GM23248 (cell line): ENCODE results near the gene EML6. TPM values are rescaled to one million over a fixed set of nuclear protein-coding genes. Genes with fewer than 3 reads are reported as not detected.

Source experiments
- DNase-seq: peaks from one replicate; pipeline ENCODE4 v3.0.0-alpha.2; 2015
- H2AFZ ChIP-seq: fragments of 200-600 bp; sonication (generic); 2 replicates; pipeline ENCODE4 v1.6.1; 2016; ENCODE audit warnings: antibody characterized with exemption
- H3F3A ChIP-seq: fragments of 200-600 bp; sonication (generic); 2 replicates; pipeline ENCODE4 v1.6.1; 2016; ENCODE audit warnings: mild to moderate bottlenecking, antibody characterized with exemption, mixed run types; ENCODE audit not compliant: insufficient read depth
- H3K27ac ChIP-seq: fragments of 200-600 bp; sonication (generic); 2 replicates; pipeline ENCODE4 v1.5.1; 2016; ENCODE audit warnings: mild to moderate bottlenecking
- H3K27me3 ChIP-seq: fragments of 200-600 bp; sonication (generic); replicated peaks from 2 replicates; pipeline ENCODE4 v1.6.1; 2016; ENCODE audit warnings: mild to moderate bottlenecking; ENCODE audit not compliant: insufficient read depth
- H3K36me3 ChIP-seq: fragments of 200-600 bp; sonication (generic); 2 replicates; pipeline ENCODE4 v1.6.1; 2016; ENCODE audit warnings: low read depth, mild to moderate bottlenecking
- H3K4me1 ChIP-seq: fragments of 200-600 bp; sonication (generic); 2 replicates; pipeline ENCODE4 v1.6.1; 2016; ENCODE audit warnings: mild to moderate bottlenecking; ENCODE audit not compliant: insufficient read depth
- H3K4me2 ChIP-seq: fragments of 200-600 bp; sonication (generic); one replicate; pipeline ENCODE4 v1.6.1; 2016; ENCODE audit warnings: mild to moderate bottlenecking; ENCODE audit not compliant: unreplicated experiment
- H3K4me3 ChIP-seq: fragments of 200-600 bp; sonication (generic); 2 replicates; pipeline ENCODE4 v1.5.1; 2016; ENCODE audit warnings: mild to moderate bottlenecking
- H3K79me2 ChIP-seq: fragments of 200-600 bp; sonication (generic); 2 replicates; pipeline ENCODE4 v1.6.1; 2016; ENCODE audit warnings: mild to moderate bottlenecking; ENCODE audit not compliant: insufficient read depth
- H3K9ac ChIP-seq: fragments of 200-600 bp; sonication (generic); 2 replicates; pipeline ENCODE4 v1.6.1; 2016; ENCODE audit warnings: mild to moderate bottlenecking
- H3K9me2 ChIP-seq: fragments of 200-600 bp; sonication (generic); 2 replicates; pipeline ENCODE4 v1.6.1; 2016; ENCODE audit warnings: mixed run types, mild to moderate bottlenecking, moderate library complexity; ENCODE audit not compliant: insufficient read depth
- H3K9me3 ChIP-seq: fragments of 200-600 bp; sonication (generic); one replicate; pipeline ENCODE4 v1.6.1; 2017; ENCODE audit warnings: low read depth
- H4K20me1 ChIP-seq: fragments of 200-600 bp; sonication (generic); 2 replicates; pipeline ENCODE4 v1.6.0; 2016; ENCODE audit not compliant: insufficient read depth
- EZH2 ChIP-seq: fragments of 200-600 bp; sonication (generic); IDR thresholded peaks from 2 replicates; pipeline ENCODE4 v1.6.1; 2018; ENCODE audit warnings: antibody characterized with exemption, mild to moderate bottlenecking; ENCODE audit not compliant: insufficient read depth, poor library complexity, severe bottlenecking
- EZH2phosphoT487 ChIP-seq: fragments of 200-600 bp; sonication (generic); IDR thresholded peaks from 2 replicates; pipeline ENCODE4 v1.6.1; 2018; ENCODE audit warnings: antibody characterized with exemption, moderate library complexity, mild to moderate bottlenecking, low read depth; ENCODE audit not compliant: insufficient read depth
- WGBS, 2 experiments: methylation state at CpG; one replicate each; pipeline ENCODE4 v1.1.6; 2015 to 2017; ENCODE audit warnings: low lambda C conversion rate in 2 of 2, low coverage in 1 of 2; ENCODE audit errors: missing lambda C conversion rate in 2 of 2; 5-methylcytosine and 5-hydroxymethylcytosine counted together
- in situ Hi-C: fragments of 300-500 bp; cut with MboI; formaldehyde crosslinking; loops from 2 replicates; pipeline ENCODE4 v1.15.0; 2020
- polyA plus RNA-seq: library from polyadenylated mRNA; unstranded; fragments of >200 nt; fragmentation: Nextera tagmentation; extraction: Ambion mirVana; gene quantifications from 2 replicates; pipeline ENCODE4 v1.2.1, GENCODE V29; 2016
- total RNA-seq: library from RNA; depleted of rRNA; stranded (reverse); fragments of >200 nt; shearing (Covaris generic); gene quantifications from 2 replicates; pipeline ENCODE4 v1.2.3, GENCODE V29; 2014

Gene EML6
- total and polyA plus RNA-seq, 2 experiments from 2014 or later, result 0.54 to 0.76 TPM

DNA sequence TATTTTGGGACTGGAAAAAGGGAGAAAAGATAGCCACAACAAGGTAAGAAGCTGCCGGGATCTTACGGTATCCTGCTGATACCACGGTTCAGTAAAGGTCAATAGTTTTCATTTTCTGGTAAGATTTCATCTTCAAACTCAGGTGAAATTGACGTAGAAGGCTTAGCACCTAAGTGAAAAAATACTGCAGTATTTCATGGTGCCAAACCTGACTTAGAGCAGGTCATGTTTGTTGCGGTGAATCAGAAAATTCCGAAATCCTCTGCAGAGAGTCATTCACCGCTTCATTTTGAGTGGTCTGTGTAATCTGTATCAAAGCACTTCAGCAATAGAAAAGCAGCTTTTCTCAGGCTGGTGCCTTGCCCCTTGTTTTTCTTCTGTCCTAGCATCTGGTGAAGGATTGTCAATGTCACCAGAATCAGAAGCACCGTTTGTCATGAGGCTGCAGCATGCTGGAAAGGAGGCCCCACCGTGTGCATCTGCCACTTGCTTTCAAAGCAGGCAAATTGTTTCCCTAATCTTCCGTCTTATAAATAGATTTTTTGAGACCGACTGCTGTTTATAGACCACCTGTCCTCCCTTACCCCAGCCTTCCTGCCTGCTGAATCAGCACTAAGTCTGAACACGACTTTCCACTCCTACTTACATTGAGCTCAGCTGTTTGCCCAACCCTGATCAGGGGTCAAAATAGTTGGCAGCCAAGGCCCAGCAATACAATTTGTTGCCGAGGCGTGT, 156.3 kb downstream of the EML6 start:
- no peak overlapping the region for H3K4me3 ChIP-seq
- WGBS, 2 experiments, result 78 to 79% methylated on average over 14 of the region's 14 CpGs
- H3K27ac ChIP-seq, result no peak overlapping the region
- no peak overlapping the region for H3K4me2 ChIP-seq
- no peaks in the 10 kb centered on the region for H3K4me1 ChIP-seq
- H4K20me1 ChIP-seq, result no peaks in the 10 kb centered on the region
- H3K79me2 ChIP-seq, result no peaks in the 10 kb centered on the region
- DNase-seq, result no peak
- TF ChIP-seq EZH2phosphoT487, result no peak
- TF ChIP-seq EZH2, result no peak
- H3K27me3 ChIP-seq, result no peaks in the 10 kb centered on the region
- H2AFZ ChIP-seq, result no peak overlapping the region
- H3K9me2 ChIP-seq, result no peaks in the 10 kb centered on the region
- H3F3A ChIP-seq, result no peaks in the 10 kb centered on the region
- H3K9ac ChIP-seq, result no peak overlapping the region
- H3K36me3 ChIP-seq, result no peaks in the 10 kb centered on the region
- in situ Hi-C loops, result no loop called here
- H3K9me3 ChIP-seq, result no peaks in the 10 kb centered on the region

DNA sequence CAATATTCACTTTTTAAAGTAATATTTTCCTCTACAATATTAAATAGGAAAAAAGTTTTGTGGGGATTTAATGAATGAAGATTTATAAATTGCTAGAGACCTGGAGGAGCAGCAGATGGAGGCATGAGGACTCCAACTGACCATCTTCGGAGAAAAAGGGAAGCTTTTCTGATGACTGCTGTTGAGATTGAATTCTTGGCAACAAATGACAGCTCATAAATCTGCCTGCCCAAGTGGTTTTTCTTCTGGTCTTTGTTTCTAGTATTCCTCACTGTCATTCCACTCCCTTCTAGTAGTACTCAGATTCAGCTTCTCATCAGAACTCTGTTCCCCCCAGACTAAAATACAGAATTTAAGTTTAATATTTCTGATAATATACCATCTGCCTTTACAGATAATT, 157.0 kb downstream of the EML6 start:
- in situ Hi-C loops, result no loop called here
- no peak overlapping the region for H3K4me2 ChIP-seq

GRCh38 chr2:54881759-54882158, 158.3 kb downstream of the EML6 start:
- H3K36me3 ChIP-seq, result no peaks in the 10 kb centered on the region
- no peaks in the 10 kb centered on the region for H3K9me3 ChIP-seq
- no peaks in the 10 kb centered on the region for H3K9me2 ChIP-seq
- no peak for TF ChIP-seq EZH2phosphoT487
- TF ChIP-seq EZH2, result no peak
- no peaks in the 10 kb centered on the region for H3K27me3 ChIP-seq
- WGBS, 2 experiments, result 54% methylated on average over 4 of the region's 4 CpGs
- no peak overlapping the region for H3K27ac ChIP-seq
- H2AFZ ChIP-seq, result no peak overlapping the region
- H3K4me1 ChIP-seq, result no peaks in the 10 kb centered on the region
- H4K20me1 ChIP-seq, result no peaks in the 10 kb centered on the region
- H3K4me2 ChIP-seq, result no peak overlapping the region
- no peak for DNase-seq
- no peak overlapping the region for H3K4me3 ChIP-seq
- H3K79me2 ChIP-seq, result no peaks in the 10 kb centered on the region
- no peaks in the 10 kb centered on the region for H3F3A ChIP-seq
- no peak overlapping the region for H3K9ac ChIP-seq
- in situ Hi-C loops, result no loop called here

More for the DNA sequence above, 157.0 kb downstream of the EML6 start:
- Histone ChIP-seq H3K9ac (no peak overlapping the region), H3K36me3 (no peaks in the 10 kb centered on the region), H3K27ac (no peak overlapping the region), H4K20me1 (no peaks in the 10 kb centered on the region), H2AFZ (no peak overlapping the region), H3K27me3 (no peaks in the 10 kb centered on the region), H3F3A (no peaks in the 10 kb centered on the region), H3K9me3 (no peaks in the 10 kb centered on the region), H3K4me3 (no peak overlapping the region), H3K4me1 (no peaks in the 10 kb centered on the region), H3K9me2 (no peaks in the 10 kb centered on the region), H3K79me2 (no peaks in the 10 kb centered on the region)
- 44 to 47% methylated on average over 1 of the region's 1 CpG for WGBS, 2 experiments
- TF ChIP-seq EZH2 (no peak), EZH2phosphoT487 (no peak)
- no peak for DNase-seq

DNA sequence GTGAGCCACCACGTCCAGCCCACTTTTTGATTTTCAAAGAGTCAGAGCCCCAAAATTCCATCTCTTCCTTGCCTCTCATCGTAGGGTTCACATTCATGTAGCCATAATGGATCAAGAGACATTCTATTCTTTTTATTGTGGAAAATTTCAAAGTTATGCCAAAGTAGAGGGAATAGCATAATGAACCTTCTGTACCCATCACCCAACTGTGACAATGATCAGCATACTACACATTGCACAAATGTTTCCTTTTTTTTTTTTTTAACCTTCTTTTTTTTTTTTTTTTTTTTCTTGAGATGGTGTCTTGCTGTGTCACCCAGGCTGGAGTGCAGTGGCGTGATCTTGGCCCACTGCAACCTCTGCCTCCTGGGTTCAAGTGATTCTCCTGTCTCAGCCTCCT, 162.4 kb downstream of the EML6 start:
- H3K4me3 ChIP-seq, result no peak overlapping the region
- no peak overlapping the region for H3K4me2 ChIP-seq
- H3K9me2 ChIP-seq, result no peaks in the 10 kb centered on the region
- no peaks in the 10 kb centered on the region for H3K27me3 ChIP-seq
- no peak overlapping the region for H2AFZ ChIP-seq
- 92 to 94% methylated on average over 2 to 3 of the region's 3 CpGs for WGBS, 2 experiments
- TF ChIP-seq EZH2 (no peak), EZH2phosphoT487 (no peak)
- H3K79me2 ChIP-seq, result no peaks in the 10 kb centered on the region
- no peak for DNase-seq
- H3K9ac ChIP-seq, result no peak overlapping the region
- H3K36me3 ChIP-seq, result no peaks in the 10 kb centered on the region
- no peaks in the 10 kb centered on the region for H3F3A ChIP-seq
- no peak overlapping the region for H3K27ac ChIP-seq
- H3K4me1 ChIP-seq, result no peaks in the 10 kb centered on the region
- in situ Hi-C loops, result no loop called here
- H4K20me1 ChIP-seq, result no peaks in the 10 kb centered on the region
- H3K9me3 ChIP-seq, result no peaks in the 10 kb centered on the region
